ENCODE measurements around the gene CDKN3.
"Not testable (repeated sequence)": the region's sequence is repeated elsewhere in the genome, so short reads cannot be mapped to it uniquely, and the experiment has no call there.

Gene CDKN3

DNA sequence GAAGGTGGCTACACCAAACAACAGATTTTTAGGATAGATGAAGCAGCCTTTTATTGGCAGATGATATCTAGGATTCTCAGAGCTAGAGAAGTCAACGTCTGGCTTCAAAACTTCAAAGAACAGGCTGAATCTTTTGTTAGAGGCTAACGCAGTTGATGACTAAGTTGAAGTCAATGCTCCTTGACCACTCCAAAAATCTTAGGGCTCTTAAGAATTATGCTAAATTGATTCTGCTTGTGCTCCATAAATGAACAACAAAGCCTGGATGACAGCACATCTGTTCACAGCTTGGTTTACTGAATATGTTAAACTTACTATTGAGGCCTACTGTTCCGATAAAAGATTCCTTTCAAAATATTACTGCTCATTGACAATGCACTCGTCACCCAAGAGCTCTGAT, 13.0 kb upstream of the CDKN3 start:
- DNase-seq (ENCODE audit: low spot score) = no peak
- no peaks in the 10 kb centered on the region for H3K36me3 Mint-ChIP-seq (ENCODE audit: low read depth)
- no peak overlapping the region for H3K4me3 Mint-ChIP-seq
- H3K27me3 Mint-ChIP-seq (ENCODE audit: low read depth) = peaks cover 48% of the 10 kb centered on the region
- H3K4me1 Mint-ChIP-seq (ENCODE audit: low read depth) = no peaks in the 10 kb centered on the region
- no peaks in the 10 kb centered on the region for H3K9me3 Mint-ChIP-seq
- no peak overlapping the region for H3K27ac Mint-ChIP-seq

DNA sequence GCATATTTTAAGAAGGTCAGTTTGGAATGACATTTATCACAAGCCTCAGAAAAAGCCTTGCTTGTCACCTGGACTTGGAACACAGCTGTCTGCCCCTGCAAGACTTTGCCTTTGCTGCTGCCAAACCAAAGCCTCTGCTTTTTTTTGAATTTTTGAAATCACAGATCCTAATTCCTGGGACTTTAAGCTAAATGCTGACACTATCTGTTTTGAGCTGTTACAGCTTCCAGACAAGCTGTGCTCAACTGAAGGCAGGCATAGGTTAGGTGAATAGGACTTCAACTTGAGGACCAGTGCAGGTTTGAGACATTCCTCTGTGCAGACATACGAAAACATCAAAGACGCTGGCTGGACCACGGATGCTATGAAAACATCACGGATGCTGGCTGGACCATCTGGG, 11.3 kb upstream of the CDKN3 start:
- Mint-ChIP-seq H3K27ac (no peak overlapping the region), H3K4me1 (ENCODE audit: low read depth) (no peaks in the 10 kb centered on the region), H3K36me3 (ENCODE audit: low read depth) (no peaks in the 10 kb centered on the region), H3K4me3 (no peak overlapping the region), H3K27me3 (ENCODE audit: low read depth) (peaks cover 35% of the 10 kb centered on the region), H3K9me3 (no peaks in the 10 kb centered on the region)
- no peak for DNase-seq (ENCODE audit: low spot score)

DNA sequence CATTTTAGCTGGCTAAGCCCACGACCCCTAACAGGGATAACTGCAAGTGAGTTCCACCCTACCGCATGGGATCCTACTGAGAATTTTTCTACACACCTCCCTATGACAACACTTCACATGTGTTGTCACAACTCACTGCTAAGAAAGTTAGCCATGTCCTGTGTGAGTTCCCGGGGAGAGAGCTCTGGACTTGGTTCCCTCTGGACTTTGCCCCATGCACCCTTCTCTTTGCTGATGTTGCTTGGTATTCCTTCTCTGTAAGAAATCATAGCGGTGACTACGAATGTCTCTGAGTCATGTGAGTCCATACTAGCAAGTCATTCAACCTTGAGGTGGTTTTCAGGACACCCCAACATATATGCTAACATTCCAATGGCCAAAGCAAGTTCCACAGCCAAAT, 9.5 kb upstream of the CDKN3 start:
- Mint-ChIP-seq H3K36me3 (ENCODE audit: low read depth) (no peaks in the 10 kb centered on the region), H3K4me1 (ENCODE audit: low read depth) (no peaks in the 10 kb centered on the region)
- DNase-seq (ENCODE audit: low spot score) = no peak

DNA sequence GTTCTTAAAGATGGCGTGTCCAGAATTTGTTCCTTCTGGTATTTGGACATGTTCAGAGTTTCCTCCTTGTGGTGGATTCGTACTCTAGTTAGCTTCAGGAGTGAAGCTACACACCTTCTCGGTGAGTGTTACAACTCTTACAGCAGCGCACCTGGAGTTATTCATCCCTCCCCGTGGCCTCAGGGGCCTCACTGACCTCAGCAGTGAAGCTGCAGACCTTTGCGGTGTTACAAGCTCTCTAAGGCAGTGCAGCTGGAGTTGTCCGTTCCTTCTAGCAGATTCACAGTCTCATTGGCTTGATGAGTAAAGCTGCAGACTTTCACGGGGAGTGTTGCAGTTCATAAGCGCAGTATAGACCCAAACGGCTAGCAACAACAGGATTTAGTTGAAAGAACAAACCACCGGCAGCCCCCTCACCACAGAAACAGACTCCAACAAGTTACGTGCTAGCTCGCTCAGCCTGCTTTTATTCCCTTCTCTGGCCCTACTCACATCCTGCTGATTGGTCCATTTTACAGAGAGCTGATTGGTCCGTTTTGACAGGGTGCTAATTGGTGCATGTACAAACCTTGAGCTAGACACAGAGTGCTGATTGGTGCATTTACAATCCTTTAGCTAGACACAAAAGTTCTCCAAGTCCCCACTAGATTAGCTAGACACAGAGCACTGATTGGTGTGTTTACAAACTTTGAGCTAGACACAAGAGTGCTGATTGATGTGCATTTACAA, 4.5 kb upstream of the CDKN3 start:
- Mint-ChIP-seq H3K4me3 (no peak overlapping the region), H3K4me1 (ENCODE audit: low read depth) (no peaks in the 10 kb centered on the region), H3K36me3 (ENCODE audit: low read depth) (no peaks in the 10 kb centered on the region), H3K27me3 (ENCODE audit: low read depth) (peaks cover 16% of the 10 kb centered on the region), H3K9me3 (no peaks in the 10 kb centered on the region), H3K27ac (no peak overlapping the region)
- DNase-seq (ENCODE audit: low spot score) = no peak

More for the DNA sequence above, 9.5 kb upstream of the CDKN3 start:
- peaks cover 30% of the 10 kb centered on the region for H3K27me3 Mint-ChIP-seq (ENCODE audit: low read depth)
- no peak overlapping the region for H3K4me3 Mint-ChIP-seq
- H3K9me3 Mint-ChIP-seq = no peaks in the 10 kb centered on the region
- H3K27ac Mint-ChIP-seq = no peak overlapping the region

DNA sequence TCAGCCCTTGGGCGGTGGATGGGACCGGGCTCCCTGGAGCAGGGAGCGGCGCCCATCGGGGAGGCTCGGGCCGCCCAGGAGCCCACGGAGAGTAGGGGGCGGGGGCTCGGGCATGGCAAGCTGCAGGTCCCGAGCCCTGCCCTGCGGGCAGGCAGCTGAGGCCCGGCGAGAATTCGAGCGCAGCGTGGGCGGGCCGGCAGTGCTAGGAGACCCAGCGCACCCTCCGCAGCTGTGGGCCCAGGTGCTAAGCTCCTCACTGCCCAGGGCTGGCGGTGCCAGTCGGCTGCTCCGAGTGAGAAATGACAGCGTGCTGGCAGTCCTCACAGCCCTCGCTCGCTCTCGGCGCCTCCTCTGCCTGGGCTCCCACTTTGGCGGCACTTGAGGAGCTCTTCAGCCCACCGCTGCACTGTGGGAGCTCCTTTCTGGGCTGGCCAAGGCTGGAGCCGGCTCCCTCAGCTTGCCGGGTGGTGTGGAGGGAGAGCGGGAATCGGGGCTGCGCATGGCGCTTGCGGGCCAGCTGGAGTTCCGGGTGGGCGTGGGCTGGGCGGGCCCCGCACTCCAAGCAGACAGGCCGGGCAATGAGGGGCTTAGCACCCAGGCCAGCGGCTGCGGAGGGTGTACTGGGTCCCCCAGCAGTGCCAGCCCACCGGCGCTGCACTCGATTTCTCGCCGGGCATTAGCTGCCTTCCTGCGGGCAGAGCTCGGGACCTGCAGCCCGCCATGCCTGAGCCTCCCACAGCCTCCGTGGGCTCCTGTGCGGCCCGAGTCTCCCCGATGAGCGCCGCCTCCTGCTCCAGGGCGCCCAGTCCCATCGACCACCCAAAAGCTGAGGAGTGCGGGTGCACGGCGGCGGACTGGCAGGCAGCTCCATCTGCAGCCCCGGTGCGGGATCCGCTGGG, 3.6 kb upstream of the CDKN3 start:
- DNase-seq (ENCODE audit: low spot score); H3K27me3 Mint-ChIP-seq (ENCODE audit: low read depth); H3K9me3 Mint-ChIP-seq; H3K4me1 Mint-ChIP-seq (ENCODE audit: low read depth); H3K36me3 Mint-ChIP-seq (ENCODE audit: low read depth); H3K4me3 Mint-ChIP-seq; H3K27ac Mint-ChIP-seq: not testable (repeated sequence)

DNA sequence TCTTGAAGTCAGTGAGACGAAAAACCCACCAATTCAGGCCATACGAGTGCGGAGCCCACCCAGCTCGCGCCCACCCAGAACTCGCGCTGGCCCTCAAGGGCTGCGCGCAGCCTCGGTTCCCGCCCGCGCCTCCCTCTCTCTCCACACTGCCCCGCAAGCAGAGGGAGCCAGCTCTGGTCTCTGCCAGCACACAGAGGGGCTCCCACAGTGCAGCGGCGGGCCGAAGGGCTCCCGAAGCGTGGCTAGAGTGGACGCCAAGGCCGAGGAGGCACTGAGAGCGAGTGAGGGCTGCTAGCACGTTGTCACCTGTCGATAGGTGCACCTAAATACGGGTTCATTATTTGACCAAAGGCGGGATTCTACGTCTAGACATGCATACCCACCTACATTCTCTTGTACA, 2.2 kb upstream of the CDKN3 start:
- Mint-ChIP-seq H3K4me1 (ENCODE audit: low read depth) (peaks cover 18% of the 10 kb centered on the region), H3K9me3 (no peaks in the 10 kb centered on the region), H3K36me3 (ENCODE audit: low read depth) (peaks cover 4% of the 10 kb centered on the region), H3K4me3 (no peak overlapping the region), H3K27ac (no peak overlapping the region), H3K27me3 (ENCODE audit: low read depth) (no peaks in the 10 kb centered on the region)
- no peak for DNase-seq (ENCODE audit: low spot score)

DNA sequence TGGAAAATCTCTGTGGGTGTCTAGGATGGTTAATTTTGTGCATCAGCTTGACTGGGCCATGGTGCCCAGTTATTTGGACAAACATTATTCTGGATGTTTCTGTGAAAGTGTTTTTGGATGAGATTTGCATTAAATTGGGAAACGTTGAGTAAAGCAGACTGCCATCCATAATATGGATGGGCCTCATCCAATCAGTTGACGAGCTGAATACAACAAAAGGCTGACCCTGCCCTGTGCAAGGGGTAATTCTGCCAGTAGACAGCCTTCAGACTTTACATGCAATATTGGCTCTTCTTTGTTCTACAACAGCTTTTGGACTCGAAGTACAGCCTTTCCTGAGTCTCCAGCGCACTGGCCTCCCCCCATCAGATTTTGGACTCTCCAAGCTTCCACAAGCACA, 1.5 kb upstream of the CDKN3 start:
- no peak overlapping the region for H3K4me3 Mint-ChIP-seq
- H3K4me1 Mint-ChIP-seq (ENCODE audit: low read depth) = peaks cover 19% of the 10 kb centered on the region
- peaks cover 4% of the 10 kb centered on the region for H3K36me3 Mint-ChIP-seq (ENCODE audit: low read depth)
- H3K9me3 Mint-ChIP-seq = no peaks in the 10 kb centered on the region
- no peak overlapping the region for H3K27ac Mint-ChIP-seq
- H3K27me3 Mint-ChIP-seq (ENCODE audit: low read depth) = no peaks in the 10 kb centered on the region
- DNase-seq (ENCODE audit: low spot score) = no peak

DNA sequence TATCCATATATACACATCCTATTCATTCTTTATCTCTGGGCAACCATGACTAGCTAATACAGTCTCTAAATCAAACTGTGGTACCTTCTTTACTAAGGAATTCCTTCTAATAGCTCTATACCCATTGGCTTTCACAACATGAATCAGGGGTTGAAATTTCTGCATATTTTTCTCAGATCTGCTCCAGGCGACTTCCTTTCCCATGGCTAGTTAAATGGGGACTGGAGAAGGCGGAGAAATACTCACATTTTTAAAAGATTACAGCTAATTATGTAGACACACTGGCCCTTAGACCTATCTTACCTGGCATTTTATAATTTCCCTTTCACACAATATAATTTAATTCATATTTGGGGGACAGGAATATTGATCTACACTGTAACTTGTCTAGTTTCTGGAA, 1.1 kb upstream of the CDKN3 start:
- H3K4me3 Mint-ChIP-seq = peak overlapping the region; percentile 15
- no peak for DNase-seq (ENCODE audit: low spot score)
- peaks cover 23% of the 10 kb centered on the region for H3K4me1 Mint-ChIP-seq (ENCODE audit: low read depth)
- no peaks in the 10 kb centered on the region for H3K27me3 Mint-ChIP-seq (ENCODE audit: low read depth)
- H3K36me3 Mint-ChIP-seq (ENCODE audit: low read depth) = peaks cover 8% of the 10 kb centered on the region
- H3K27ac Mint-ChIP-seq = no peak overlapping the region
- H3K9me3 Mint-ChIP-seq = no peaks in the 10 kb centered on the region

DNA sequence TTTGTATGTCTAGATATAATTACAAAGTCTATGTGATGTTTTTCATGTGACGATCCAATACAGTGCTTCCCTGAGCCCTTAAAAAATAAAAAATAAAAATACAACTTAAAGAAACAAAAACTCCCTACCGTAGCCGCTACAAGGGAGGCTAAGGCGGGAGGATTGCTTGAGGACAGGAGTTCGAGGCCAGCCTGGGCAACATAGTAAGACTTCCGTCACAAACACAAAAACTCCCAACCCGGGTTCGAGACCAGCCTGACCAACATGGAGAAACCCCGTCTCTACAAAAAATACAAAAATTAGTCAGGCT, 669 bp upstream of the CDKN3 start:
- no peak for DNase-seq (ENCODE audit: low spot score)
- H3K27me3 Mint-ChIP-seq (ENCODE audit: low read depth) = no peaks in the 10 kb centered on the region
- H3K27ac Mint-ChIP-seq = peak overlapping the region; percentile 72
- H3K9me3 Mint-ChIP-seq = no peaks in the 10 kb centered on the region
- H3K4me1 Mint-ChIP-seq (ENCODE audit: low read depth) = peaks cover 23% of the 10 kb centered on the region
- H3K4me3 Mint-ChIP-seq = peak overlapping the region; percentile 94
- peaks cover 9% of the 10 kb centered on the region for H3K36me3 Mint-ChIP-seq (ENCODE audit: low read depth)

DNA sequence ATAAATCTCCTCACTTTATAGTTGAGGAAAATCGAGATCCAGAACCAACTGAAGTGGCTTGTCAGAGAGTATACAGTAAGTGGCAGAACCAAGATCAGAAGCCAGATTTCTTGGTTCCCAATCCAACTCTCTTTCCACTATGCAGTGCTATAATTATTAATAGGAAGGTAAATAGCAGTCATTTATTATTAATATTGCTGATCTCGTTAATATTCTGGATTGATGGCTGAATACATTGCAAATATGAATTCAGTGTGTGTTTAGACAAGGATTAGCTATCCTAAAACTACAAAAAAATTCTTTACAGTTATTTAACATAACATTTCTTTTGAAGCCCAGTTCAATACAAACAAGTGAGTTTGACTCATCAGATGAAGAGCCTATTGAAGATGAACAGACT, 2.8 kb downstream of the CDKN3 start:
- H3K4me1 Mint-ChIP-seq (ENCODE audit: low read depth) = peaks cover 35% of the 10 kb centered on the region
- no peaks in the 10 kb centered on the region for H3K27me3 Mint-ChIP-seq (ENCODE audit: low read depth)
- DNase-seq (ENCODE audit: low spot score) = no peak
- H3K4me3 Mint-ChIP-seq = peak overlapping the region; percentile 94
- no peak overlapping the region for H3K27ac Mint-ChIP-seq
- peaks cover 40% of the 10 kb centered on the region for H3K36me3 Mint-ChIP-seq (ENCODE audit: low read depth)
- H3K9me3 Mint-ChIP-seq = peaks cover 7% of the 10 kb centered on the region

DNA sequence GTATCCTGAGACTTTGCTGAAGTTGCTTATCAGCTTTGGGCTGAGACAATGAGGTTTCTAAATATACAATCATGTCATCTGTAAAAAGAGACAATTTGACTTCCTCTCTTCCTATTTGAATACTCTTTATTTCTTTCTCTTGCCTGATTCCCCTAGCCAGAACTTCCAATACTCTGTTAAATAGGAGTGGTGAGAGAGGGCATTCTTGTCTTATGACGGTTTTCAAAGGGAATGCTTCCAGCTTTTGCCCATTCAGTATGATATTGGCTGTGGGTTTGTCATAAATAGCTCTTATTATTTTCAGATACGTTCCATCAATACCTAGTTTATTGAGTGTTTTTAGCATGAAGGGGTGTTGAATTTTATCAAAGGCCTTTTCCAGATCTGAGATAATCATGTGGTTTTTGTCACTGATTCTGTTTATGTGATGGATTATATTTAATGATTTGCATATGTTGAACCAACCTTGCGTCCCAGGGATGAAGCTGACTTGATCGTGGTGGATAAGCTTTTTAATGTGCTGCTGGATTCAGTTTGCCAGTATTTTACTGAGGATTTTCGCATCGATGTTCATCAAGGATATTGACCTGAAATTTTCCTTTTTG, 6.7 kb downstream of the CDKN3 start:
- H3K9me3 Mint-ChIP-seq = not testable (repeated sequence)

DNA sequence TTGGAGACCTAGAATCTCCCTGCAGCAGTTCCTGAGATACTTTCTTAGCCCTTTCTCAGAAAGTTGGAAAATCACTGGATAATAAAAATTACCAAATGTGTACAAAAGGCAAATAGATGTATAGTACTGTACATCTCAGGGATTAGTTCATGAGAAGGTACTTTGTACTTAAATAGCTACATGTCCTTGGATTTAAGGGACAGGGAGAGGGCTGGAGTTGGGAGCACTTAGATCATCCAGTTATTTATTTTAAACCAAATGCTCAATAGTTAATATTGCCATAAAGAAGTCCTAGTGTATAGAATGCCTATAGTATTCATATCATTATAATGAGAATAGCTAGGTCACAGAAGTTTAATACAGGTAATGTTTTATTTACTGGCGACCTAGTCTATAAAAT, 13.4 kb downstream of the CDKN3 start:
- no peaks in the 10 kb centered on the region for H3K27me3 Mint-ChIP-seq (ENCODE audit: low read depth)
- no peak overlapping the region for H3K4me3 Mint-ChIP-seq
- H3K9me3 Mint-ChIP-seq = no peaks in the 10 kb centered on the region
- no peak overlapping the region for H3K27ac Mint-ChIP-seq
- H3K36me3 Mint-ChIP-seq (ENCODE audit: low read depth) = peaks cover 61% of the 10 kb centered on the region
- H3K4me1 Mint-ChIP-seq (ENCODE audit: low read depth) = peaks cover 10% of the 10 kb centered on the region
- no peak for DNase-seq (ENCODE audit: low spot score)

More for the DNA sequence above, 6.7 kb downstream of the CDKN3 start:
- peaks cover 75% of the 10 kb centered on the region for H3K36me3 Mint-ChIP-seq (ENCODE audit: low read depth)
- DNase-seq (ENCODE audit: low spot score); H3K4me3 Mint-ChIP-seq; H3K27ac Mint-ChIP-seq; H3K27me3 Mint-ChIP-seq (ENCODE audit: low read depth): not testable (repeated sequence)
- peaks cover 41% of the 10 kb centered on the region for H3K4me1 Mint-ChIP-seq (ENCODE audit: low read depth)

DNA sequence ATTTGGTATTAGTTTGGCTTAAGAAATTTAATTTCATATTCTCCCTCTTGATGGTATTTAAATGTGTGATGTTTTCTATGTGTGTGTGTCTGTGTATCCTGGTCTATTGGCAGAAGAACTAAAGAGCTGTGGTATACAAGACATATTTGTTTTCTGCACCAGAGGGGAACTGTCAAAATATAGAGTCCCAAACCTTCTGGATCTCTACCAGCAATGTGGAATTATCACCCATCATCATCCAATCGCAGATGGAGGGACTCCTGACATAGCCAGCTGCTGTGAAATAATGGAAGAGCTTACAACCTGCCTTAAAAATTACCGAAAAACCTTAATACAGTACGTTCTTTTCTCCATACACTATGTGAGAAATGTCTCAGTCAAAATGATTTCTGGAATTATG, 14.6 kb downstream of the CDKN3 start:
- Mint-ChIP-seq H3K36me3 (ENCODE audit: low read depth) (peaks cover 51% of the 10 kb centered on the region), H3K9me3 (no peaks in the 10 kb centered on the region), H3K4me1 (ENCODE audit: low read depth) (peaks cover 1% of the 10 kb centered on the region), H3K4me3 (no peak overlapping the region), H3K27ac (no peak overlapping the region), H3K27me3 (ENCODE audit: low read depth) (no peaks in the 10 kb centered on the region)
- no peak for DNase-seq (ENCODE audit: low spot score)

DNA sequence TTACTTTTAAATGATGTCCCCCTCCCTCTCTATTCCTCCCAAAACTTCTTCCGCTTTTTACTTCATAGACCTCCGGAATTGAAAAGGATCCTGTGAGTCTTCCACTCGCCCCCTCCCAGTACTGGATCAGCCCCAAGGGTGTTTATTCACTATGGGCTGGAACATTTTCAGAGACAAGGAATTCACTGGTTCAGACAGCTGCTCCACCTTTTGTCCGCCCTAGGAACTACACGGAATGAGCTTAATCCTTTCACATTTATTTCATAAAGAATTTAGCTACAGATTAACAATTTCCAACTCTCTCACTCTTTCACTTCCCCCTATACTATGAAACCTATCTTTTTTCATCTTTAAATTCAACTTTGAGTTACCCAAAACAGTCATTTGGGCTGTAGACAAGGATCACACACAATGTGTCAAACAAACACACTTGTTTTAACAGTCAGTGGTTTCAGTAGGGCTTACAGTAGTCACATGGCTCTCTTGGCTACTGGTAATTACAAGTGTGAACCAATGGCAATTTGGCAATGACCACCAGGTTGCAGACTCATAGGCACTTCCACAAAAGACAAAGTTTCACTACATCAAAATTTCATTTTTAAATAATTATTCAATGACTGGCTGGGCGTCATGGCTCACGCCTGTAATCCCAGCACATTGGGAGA, 23.8 kb downstream of the CDKN3 start:
- H3K4me3 Mint-ChIP-seq = no peak overlapping the region
- H3K9me3 Mint-ChIP-seq = no peaks in the 10 kb centered on the region
- peak overlapping the region; percentile 23 for H3K27ac Mint-ChIP-seq
- peaks cover 38% of the 10 kb centered on the region for H3K36me3 Mint-ChIP-seq (ENCODE audit: low read depth)
- DNase-seq (ENCODE audit: low spot score) = no peak
- peaks cover 2% of the 10 kb centered on the region for H3K4me1 Mint-ChIP-seq (ENCODE audit: low read depth)
- H3K27me3 Mint-ChIP-seq (ENCODE audit: low read depth) = no peaks in the 10 kb centered on the region
